ENCODE measurements around the gene LIMS2.

The LIMS2 gene

GRCh38 chr2:127599211-127599610 lies 76.1 kb downstream of the LIMS2 start:
- DNase-seq (ENCODE audit: low spot score): no peak

GRCh38 chr2:127598711-127599110 lies 76.6 kb downstream of the LIMS2 start:
- DNase-seq (ENCODE audit: low spot score): no peak

- no peak for DNase-seq (ENCODE audit: low spot score)
Measured at GRCh38 chr2:127597984-127598380, 77.3 kb downstream of the LIMS2 start.

- DNase-seq (ENCODE audit: low spot score): no peak
Measured at GRCh38 chr2:127597046-127597983, 78.0 kb downstream of the LIMS2 start.

GRCh38 chr2:127596311-127597045 lies 78.9 kb downstream of the LIMS2 start:
- DNase-seq (ENCODE audit: low spot score): no peak

GRCh38 chr2:127594116-127594591 lies 81.2 kb downstream of the LIMS2 start:
- no peak for DNase-seq (ENCODE audit: low spot score)

GRCh38 chr2:127593228-127594115 lies 81.9 kb downstream of the LIMS2 start:
- DNase-seq (ENCODE audit: low spot score): no peak

GRCh38 chr2:127592761-127593227 lies 82.5 kb downstream of the LIMS2 start:
- DNase-seq (ENCODE audit: low spot score): no peak

GRCh38 chr2:127591221-127591923 lies 84.0 kb downstream of the LIMS2 start:
- DNase-seq (ENCODE audit: low spot score): no peak

GRCh38 chr2:127590386-127591190 lies 84.7 kb downstream of the LIMS2 start:
- DNase-seq (ENCODE audit: low spot score): no peak

GRCh38 chr2:127589841-127590240 lies 85.5 kb downstream of the LIMS2 start:
- no peak for DNase-seq (ENCODE audit: low spot score)

GRCh38 chr2:127589358-127589757 lies 86.0 kb downstream of the LIMS2 start:
- no peak for DNase-seq (ENCODE audit: low spot score)
